HepG2 (cell line): ENCODE results near the gene SLC27A2.

ENCODE experiments used
- TEAD2 ChIP-seq: sonication (generic); formaldehyde crosslinking; IDR thresholded peaks from 2 replicates; pipeline ENCODE4 v1.9.0; 2021; ENCODE audit warnings: missing genetic modification reagents
- ZNF749 ChIP-seq: sonication (generic); formaldehyde crosslinking; IDR thresholded peaks from 2 replicates; pipeline ENCODE4 v1.8.0; 2022; ENCODE audit warnings: mild to moderate bottlenecking, missing genetic modification reagents, moderate library complexity, borderline replicate concordance
- TF ChIP-seq, protein P1 (sequence below): sonication (generic); formaldehyde crosslinking; IDR thresholded peaks from 2 replicates; pipeline ENCODE4 v1.5.0; 2020; ENCODE audit warnings: mild to moderate bottlenecking, missing genetic modification reagents, moderate library complexity
- TF ChIP-seq, protein P2 (sequence below): sonication (generic); formaldehyde crosslinking; IDR thresholded peaks from 2 replicates; pipeline ENCODE4 v1.4.0; 2020; ENCODE audit warnings: missing genetic modification reagents, mild to moderate bottlenecking, borderline replicate concordance
- TF ChIP-seq, protein P3 (sequence below): sonication (generic); formaldehyde crosslinking; IDR thresholded peaks from one replicate; pipeline ENCODE4 v1.5.1; 2020; ENCODE audit warnings: mild to moderate bottlenecking, missing genetic modification reagents; ENCODE audit errors: not compliant biosample characterization
- TF ChIP-seq, protein P4 (sequence below), 2 experiments: fragments of 450-650 bp in 1 of 2; sonication (generic) in 1 of 2; formaldehyde crosslinking; IDR thresholded peaks; 2 replicates each; pipeline versions ENCODE4 v1.5.0 to v1.8.0; 2020 to 2022; ENCODE audit warnings: mild to moderate bottlenecking in 1 of 2, missing genetic modification reagents in 1 of 2
- TF ChIP-seq, protein P5 (sequence below): sonication (generic); formaldehyde crosslinking; IDR thresholded peaks from 2 replicates; pipeline ENCODE4 v1.5.0; 2020; ENCODE audit warnings: mild to moderate bottlenecking, missing genetic modification reagents

DNA sequence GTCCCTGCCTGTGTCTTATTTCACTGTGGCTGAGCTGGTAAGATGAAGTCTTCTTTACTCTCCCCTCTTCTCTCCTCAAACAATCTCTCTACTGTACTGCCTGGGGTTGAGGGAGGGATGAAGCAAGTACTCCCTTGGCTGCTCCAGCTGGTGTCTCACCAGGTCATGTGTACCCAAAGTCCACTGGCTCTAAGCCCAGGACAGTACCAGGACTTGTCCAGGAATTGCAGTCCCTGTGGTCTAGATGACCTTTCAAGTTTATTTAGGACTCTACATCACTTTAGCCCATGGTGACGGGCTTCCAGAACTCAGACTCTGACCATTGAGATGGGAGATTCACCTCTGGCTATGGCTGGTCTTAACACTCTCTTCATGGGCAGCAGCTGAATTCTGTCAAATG lies 17.5 kb upstream of the SLC27A2 start:
- TF ChIP-seq TEAD2 (no peak), ZNF749 (no peak)
- TF ChIP-seq, protein P1, sequence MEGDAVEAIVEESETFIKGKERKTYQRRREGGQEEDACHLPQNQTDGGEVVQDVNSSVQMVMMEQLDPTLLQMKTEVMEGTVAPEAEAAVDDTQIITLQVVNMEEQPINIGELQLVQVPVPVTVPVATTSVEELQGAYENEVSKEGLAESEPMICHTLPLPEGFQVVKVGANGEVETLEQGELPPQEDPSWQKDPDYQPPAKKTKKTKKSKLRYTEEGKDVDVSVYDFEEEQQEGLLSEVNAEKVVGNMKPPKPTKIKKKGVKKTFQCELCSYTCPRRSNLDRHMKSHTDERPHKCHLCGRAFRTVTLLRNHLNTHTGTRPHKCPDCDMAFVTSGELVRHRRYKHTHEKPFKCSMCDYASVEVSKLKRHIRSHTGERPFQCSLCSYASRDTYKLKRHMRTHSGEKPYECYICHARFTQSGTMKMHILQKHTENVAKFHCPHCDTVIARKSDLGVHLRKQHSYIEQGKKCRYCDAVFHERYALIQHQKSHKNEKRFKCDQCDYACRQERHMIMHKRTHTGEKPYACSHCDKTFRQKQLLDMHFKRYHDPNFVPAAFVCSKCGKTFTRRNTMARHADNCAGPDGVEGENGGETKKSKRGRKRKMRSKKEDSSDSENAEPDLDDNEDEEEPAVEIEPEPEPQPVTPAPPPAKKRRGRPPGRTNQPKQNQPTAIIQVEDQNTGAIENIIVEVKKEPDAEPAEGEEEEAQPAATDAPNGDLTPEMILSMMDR (CRISPR knock-in tag), result no peak
- TF ChIP-seq, protein P2, sequence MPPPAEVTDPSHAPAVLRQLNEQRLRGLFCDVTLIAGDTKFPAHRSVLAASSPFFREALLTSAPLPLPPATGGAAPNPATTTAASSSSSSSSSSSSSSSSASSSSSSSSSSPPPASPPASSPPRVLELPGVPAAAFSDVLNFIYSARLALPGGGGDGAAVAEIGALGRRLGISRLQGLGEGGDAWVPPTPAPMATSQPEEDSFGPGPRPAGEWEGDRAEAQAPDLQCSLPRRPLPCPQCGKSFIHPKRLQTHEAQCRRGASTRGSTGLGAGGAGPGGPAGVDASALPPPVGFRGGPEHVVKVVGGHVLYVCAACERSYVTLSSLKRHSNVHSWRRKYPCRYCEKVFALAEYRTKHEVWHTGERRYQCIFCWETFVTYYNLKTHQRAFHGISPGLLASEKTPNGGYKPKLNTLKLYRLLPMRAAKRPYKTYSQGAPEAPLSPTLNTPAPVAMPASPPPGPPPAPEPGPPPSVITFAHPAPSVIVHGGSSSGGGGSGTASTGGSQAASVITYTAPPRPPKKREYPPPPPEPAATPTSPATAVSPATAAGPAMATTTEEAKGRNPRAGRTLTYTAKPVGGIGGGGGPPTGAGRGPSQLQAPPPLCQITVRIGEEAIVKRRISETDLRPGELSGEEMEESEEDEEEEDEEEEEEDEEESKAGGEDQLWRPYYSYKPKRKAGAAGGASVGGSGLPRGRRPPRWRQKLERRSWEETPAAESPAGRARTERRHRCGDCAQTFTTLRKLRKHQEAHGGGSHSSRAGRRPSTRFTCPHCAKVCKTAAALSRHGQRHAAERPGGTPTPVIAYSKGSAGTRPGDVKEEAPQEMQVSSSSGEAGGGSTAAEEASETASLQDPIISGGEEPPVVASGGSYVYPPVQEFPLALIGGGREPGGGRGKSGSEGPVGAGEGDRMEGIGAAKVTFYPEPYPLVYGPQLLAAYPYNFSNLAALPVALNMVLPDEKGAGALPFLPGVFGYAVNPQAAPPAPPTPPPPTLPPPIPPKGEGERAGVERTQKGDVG, result no peak
- TF ChIP-seq, protein P3, sequence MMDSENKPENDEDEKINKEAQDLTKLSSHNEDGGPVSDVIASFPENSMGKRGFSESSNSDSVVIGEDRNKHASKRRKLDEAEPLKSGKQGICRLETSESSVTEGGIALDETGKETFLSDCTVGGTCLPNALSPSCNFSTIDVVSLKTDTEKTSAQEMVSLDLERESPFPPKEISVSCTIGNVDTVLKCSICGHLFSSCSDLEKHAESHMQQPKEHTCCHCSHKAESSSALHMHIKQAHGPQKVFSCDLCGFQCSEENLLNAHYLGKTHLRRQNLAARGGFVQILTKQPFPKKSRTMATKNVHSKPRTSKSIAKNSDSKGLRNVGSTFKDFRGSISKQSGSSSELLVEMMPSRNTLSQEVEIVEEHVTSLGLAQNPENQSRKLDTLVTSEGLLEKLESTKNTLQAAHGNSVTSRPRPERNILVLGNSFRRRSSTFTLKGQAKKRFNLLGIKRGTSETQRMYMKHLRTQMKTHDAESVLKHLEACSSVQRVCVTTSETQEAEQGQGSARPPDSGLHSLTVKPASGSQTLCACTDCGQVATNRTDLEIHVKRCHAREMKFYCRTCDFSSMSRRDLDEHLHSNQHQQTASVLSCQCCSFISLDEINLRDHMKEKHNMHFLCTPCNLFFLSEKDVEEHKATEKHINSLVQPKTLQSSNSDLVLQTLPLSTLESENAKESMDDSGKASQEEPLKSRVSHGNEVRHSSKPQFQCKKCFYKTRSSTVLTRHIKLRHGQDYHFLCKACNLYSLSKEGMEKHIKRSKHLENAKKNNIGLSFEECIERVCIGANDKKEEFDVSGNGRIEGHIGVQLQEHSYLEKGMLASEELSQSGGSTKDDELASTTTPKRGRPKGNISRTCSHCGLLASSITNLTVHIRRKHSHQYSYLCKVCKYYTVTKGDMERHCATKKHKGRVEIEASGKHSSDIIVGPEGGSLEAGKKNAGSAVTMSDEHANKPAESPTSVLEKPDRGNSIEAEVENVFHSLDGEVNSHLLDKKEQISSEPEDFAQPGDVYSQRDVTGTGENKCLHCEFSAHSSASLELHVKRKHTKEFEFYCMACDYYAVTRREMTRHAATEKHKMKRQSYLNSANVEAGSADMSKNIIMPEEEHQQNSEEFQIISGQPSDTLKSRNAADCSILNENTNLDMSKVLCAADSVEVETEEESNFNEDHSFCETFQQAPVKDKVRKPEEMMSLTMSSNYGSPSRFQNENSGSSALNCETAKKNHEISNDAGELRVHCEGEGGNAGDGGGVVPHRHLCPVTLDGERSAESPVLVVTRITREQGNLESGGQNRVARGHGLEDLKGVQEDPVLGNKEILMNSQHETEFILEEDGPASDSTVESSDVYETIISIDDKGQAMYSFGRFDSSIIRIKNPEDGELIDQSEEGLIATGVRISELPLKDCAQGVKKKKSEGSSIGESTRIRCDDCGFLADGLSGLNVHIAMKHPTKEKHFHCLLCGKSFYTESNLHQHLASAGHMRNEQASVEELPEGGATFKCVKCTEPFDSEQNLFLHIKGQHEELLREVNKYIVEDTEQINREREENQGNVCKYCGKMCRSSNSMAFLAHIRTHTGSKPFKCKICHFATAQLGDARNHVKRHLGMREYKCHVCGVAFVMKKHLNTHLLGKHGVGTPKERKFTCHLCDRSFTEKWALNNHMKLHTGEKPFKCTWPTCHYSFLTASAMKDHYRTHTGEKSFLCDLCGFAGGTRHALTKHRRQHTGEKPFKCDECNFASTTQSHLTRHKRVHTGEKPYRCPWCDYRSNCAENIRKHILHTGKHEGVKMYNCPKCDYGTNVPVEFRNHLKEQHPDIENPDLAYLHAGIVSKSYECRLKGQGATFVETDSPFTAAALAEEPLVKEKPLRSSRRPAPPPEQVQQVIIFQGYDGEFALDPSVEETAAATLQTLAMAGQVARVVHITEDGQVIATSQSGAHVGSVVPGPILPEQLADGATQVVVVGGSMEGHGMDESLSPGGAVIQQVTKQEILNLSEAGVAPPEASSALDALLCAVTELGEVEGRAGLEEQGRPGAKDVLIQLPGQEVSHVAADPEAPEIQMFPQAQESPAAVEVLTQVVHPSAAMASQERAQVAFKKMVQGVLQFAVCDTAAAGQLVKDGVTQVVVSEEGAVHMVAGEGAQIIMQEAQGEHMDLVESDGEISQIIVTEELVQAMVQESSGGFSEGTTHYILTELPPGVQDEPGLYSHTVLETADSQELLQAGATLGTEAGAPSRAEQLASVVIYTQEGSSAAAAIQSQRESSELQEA (CRISPR knock-in tag), result no peak
- TF ChIP-seq, protein P4, sequence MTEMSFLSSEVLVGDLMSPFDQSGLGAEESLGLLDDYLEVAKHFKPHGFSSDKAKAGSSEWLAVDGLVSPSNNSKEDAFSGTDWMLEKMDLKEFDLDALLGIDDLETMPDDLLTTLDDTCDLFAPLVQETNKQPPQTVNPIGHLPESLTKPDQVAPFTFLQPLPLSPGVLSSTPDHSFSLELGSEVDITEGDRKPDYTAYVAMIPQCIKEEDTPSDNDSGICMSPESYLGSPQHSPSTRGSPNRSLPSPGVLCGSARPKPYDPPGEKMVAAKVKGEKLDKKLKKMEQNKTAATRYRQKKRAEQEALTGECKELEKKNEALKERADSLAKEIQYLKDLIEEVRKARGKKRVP (CRISPR knock-in tag; IDR thresholded peaks at IDR 0.05), result no peak
- TF ChIP-seq, protein P5, sequence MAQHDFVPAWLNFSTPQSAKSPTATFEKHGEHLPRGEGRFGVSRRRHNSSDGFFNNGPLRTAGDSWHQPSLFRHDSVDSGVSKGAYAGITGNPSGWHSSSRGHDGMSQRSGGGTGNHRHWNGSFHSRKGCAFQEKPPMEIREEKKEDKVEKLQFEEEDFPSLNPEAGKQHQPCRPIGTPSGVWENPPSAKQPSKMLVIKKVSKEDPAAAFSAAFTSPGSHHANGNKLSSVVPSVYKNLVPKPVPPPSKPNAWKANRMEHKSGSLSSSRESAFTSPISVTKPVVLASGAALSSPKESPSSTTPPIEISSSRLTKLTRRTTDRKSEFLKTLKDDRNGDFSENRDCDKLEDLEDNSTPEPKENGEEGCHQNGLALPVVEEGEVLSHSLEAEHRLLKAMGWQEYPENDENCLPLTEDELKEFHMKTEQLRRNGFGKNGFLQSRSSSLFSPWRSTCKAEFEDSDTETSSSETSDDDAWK (CRISPR knock-in tag), result no peak
